Omental fat pad (tissue), 4 donors: ENCODE measurements around the gene OPRL1. TPM values are rescaled to one million over a fixed set of nuclear protein-coding genes. Genes with fewer than 3 reads are reported as not detected.

ENCODE experiments used
- ATAC-seq: fragments of 150-250 bp; one replicate; pipeline ENCODE4 v1.9.1; 2016; ENCODE audit warnings: mild to moderate bottlenecking, moderate library complexity; ENCODE audit not compliant: low FRiP score
- DNase-seq: peaks from one replicate; pipeline ENCODE4 v3.0.0-alpha.2; 2019; ENCODE audit warnings: low spot score
- CTCF ChIP-seq, 3 donors: fragments of 450-650 bp; IDR thresholded peaks; one replicate each; pipeline ENCODE4 v1.5.1; 2016 to 2017; ENCODE audit warnings: antibody characterized with exemption in 3 of 3, mild to moderate bottlenecking in 3 of 3, moderate library complexity in 2 of 3
- small RNA-seq: library from RNA; depleted of rRNA; stranded (forward); fragments of <200 nt; gene quantifications from one replicate; pipeline ENCODE3, GENCODE V24; 2016
- total RNA-seq, 4 donors: library from RNA; depleted of rRNA; stranded (reverse); fragments of >200 nt; gene quantifications; one replicate each; pipeline ENCODE4 v1.1.0, GENCODE V29; 2016

Gene OPRL1
- total RNA-seq, 4 donors from 2014 or later, result 0.96 to 4.4 (median 1.4) TPM

GRCh38 chr20:64149809-64150560 is 70.1 kb downstream of the OPRL1 start:
- no peak for DNase-seq
- no peak for TF ChIP-seq CTCF (IDR thresholded peaks at IDR 0.05)
- ATAC-seq, result no peak

Small RNAs within 50 kb of the gene (small RNA-seq; reads per million reads assigned to genes)
- gene AL355803.1, result not detected
- gene MIR6813, result not detected

Other genes starting within 250 kb of the OPRL1 start
- gene ZBTB46, start 248.8 kb upstream of the OPRL1 start, total RNA-seq, result 10 to 100 TPM; 11.1 to 65.3 (median 17.8) TPM
- gene ABHD16B, start 218.6 kb upstream of the OPRL1 start, total RNA-seq, result not detected
- 100 to 1,000 TPM; 102 to 131 (median 113) TPM for gene TPD52L2, start 214.8 kb upstream of the OPRL1 start, total RNA-seq
- gene DNAJC5, start 185.0 kb upstream of the OPRL1 start, total RNA-seq, result 10 to 100 TPM; 29.9 to 56.3 (median 45.4) TPM
- gene UCKL1, start 123.7 kb upstream of the OPRL1 start, total RNA-seq, result 10 to 100 TPM; 25.7 to 48.9 (median 30.3) TPM
- 1 to 10 TPM; 6.4 to 9.8 (median 7.2) TPM for gene ZNF512B, start 110.2 kb upstream of the OPRL1 start, total RNA-seq
- 1 to 10 TPM in 1 of 4 donors, under 1 TPM in 2, not detected in 1; 0.48 to 1.2 (median 0.84) TPM for gene SAMD10, start 100.4 kb upstream of the OPRL1 start, total RNA-seq
- gene PRPF6, start 99.0 kb upstream of the OPRL1 start, total RNA-seq, result 10 to 100 TPM; 34.7 to 43.8 (median 40.2) TPM
- 1 to 10 TPM in 1 of 4 donors, under 1 TPM in 3; 0.37 to 6.5 (median 0.68) TPM for gene C20orf204, start 43.9 kb upstream of the OPRL1 start, total RNA-seq
- gene SOX18, start 30.4 kb upstream of the OPRL1 start, total RNA-seq, result 10 to 100 TPM in 1 of 4 donors, 1 to 10 TPM in 3; 2.9 to 16.7 (median 7.7) TPM
- gene TCEA2, start 16.9 kb upstream of the OPRL1 start, total RNA-seq, result 10 to 100 TPM; 20.5 to 34.8 (median 23.4) TPM
- gene RGS19, start 564 bp upstream of the OPRL1 start, total RNA-seq, result 10 to 100 TPM; 14.0 to 45.1 (median 29.3) TPM
- gene LKAAEAR1, start 4.3 kb downstream of the OPRL1 start, total RNA-seq, result under 1 TPM in 1 of 4 donors, not detected in 3; 0.65 TPM
- not detected for gene NPBWR2, start 27.5 kb downstream of the OPRL1 start, total RNA-seq
- gene MYT1, start 84.4 kb downstream of the OPRL1 start, total RNA-seq, result not detected
- gene PCMTD2, start 175.7 kb downstream of the OPRL1 start, total RNA-seq, result 10 to 100 TPM; 31.7 to 97.9 (median 70.7) TPM